ENCODE results near the gene DNAAF5. TPM values are rescaled to one million over a fixed set of nuclear protein-coding genes. Genes with fewer than 3 reads are reported as not detected.

Gene DNAAF5
- total and polyA plus RNA-seq, 2 of the 4 experiments (the other 2 are of a cell fraction): 12.4 to 32.6 TPM

DNA sequence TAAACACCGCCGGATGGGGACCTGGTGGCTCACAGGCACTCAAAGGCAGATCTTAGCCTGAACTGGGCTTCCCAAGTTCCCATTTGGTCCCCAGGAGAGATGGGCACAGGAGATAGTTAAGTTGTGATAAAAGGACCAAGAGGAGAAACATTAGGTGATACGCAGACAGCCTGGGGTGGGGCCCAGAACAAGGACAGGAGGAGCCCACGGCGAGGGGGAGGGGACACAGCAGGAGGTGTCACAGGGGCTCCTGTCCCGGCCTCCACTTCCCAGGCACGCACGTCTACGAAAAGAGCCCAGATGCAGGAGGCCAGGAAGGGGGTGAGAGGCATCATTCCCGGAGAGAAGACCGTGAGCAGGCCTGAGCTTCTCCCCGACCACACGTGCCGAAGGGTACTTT lies 16.3 kb upstream of the DNAAF5 start:
- Histone ChIP-seq H4K8ac (ENCODE audit: low read depth in 2 of 2, low read length in 2 of 2) (no peak overlapping the region), H4K5ac (ENCODE audit: low read depth, low read length) (no peak overlapping the region), H3K23ac (ENCODE audit: low read depth, low read length) (no peak overlapping the region), H3K9me1 (ENCODE audit: insufficient read depth, low read length) (no peaks in the 10 kb centered on the region; the same call in 1 of the 2 replicates), H2AK5ac (ENCODE audit: low read depth, low read length) (no peak overlapping the region), H3K27me3 (ENCODE audit: control insufficient read depth, insufficient read depth, low read length) (peaks cover 4% of the 10 kb centered on the region; the same call in 1 of the 2 replicates), H3K4me3 (ENCODE audit: insufficient read depth, low read depth, low read length) (no peak overlapping the region), H2BK20ac (ENCODE audit: low read depth, low read length) (no peak overlapping the region), H3K79me1 (ENCODE audit: low read depth in 1 of 2, low read length in 2 of 2) (no peaks in the 10 kb centered on the region), H3K9ac (ENCODE audit: low read depth, low read length) (no peak overlapping the region), H3K27ac (ENCODE audit: insufficient read depth, low read length) (no peak overlapping the region), H3K18ac (ENCODE audit: low read depth, low read length) (no peak overlapping the region), H2AK9ac (replicated peaks; ENCODE audit: low read depth, low read length, poor library complexity) (no peak overlapping the region), H3K14ac (replicated peaks; ENCODE audit: low read depth, low read length) (no peak overlapping the region), H3K4me1 (ENCODE audit: control insufficient read depth, insufficient read depth, low read length) (peaks cover 3% of the 10 kb centered on the region; the same call in 1 of the 2 replicates), H3K36me3 (ENCODE audit: control insufficient read depth, insufficient read depth, low read length) (0 out of 2 replicates have a peak, but pooled peaks cover 1% of the 10 kb centered on the region), H2BK15ac (ENCODE audit: low read depth, low read length) (no peak overlapping the region), H2BK120ac (ENCODE audit: low read depth, low read length) (no peak overlapping the region), H3K4me2 (ENCODE audit: low read depth, low read length) (no peak overlapping the region), H4K91ac (ENCODE audit: insufficient read depth, low read depth, low read length) (no peak overlapping the region), H4K20me1 (ENCODE audit: insufficient read depth, low read length) (peaks cover 5% of the 10 kb centered on the region; the same call in 1 of the 2 replicates), H2BK5ac (ENCODE audit: low read depth, low read length, poor library complexity, severe bottlenecking) (no peak overlapping the region), H3K9me3 (ENCODE audit: control insufficient read depth, insufficient read depth, low read length) (no peaks in the 10 kb centered on the region), H3K4ac (ENCODE audit: low read depth, low read length) (no peak overlapping the region), H3K56ac (ENCODE audit: extremely low read depth, insufficient read depth, low read length) (no peak overlapping the region), H2AFZ (replicated peaks; ENCODE audit: low read length, poor library complexity) (no peak overlapping the region)
- DNase-seq: no peak
- WGBS, 2 experiments (ENCODE audit: extremely low coverage in 2 of 2, insufficient read length in 1 of 2): 89% methylated on average over 9 of the region's 14 CpGs; no CpG with 5 or more reads in 1 of the 2 experiments
- ChIA-PET CTCF (no interaction called here), POLR2A (ENCODE audit: unreplicated experiment) (interaction anchor here (0.6 kb wide), 1 partner anchor 9 kb away, joined by 3 read pairs; no protein-coding TSS in a partner anchor)
- dilution Hi-C loops (cut with HindIII; ENCODE audit: low sequenced_read_pairs, unreplicated experiment): no loop called here
- in situ Hi-C loops (cut with MboI; ENCODE audit: low sequenced_read_pairs): no loop called here
- intact Hi-C loops (cut with micrococcal nuclease): no loop called here
- ATAC-seq (ENCODE audit: low read depth): no peak
- TF ChIP-seq FOS (IDR thresholded peaks at IDR 0.05; ENCODE audit: low read depth, low read length): no peak
- TF ChIP-seq POLR2A (IDR thresholded peaks at IDR 0.05; ENCODE audit: low read depth, low read length): no peak
- TF ChIP-seq CHD1 (IDR thresholded peaks at IDR 0.05; ENCODE audit: low read depth, low read length): no peak
- TF ChIP-seq RAD21 (IDR thresholded peaks at IDR 0.05; ENCODE audit: low read length): no peak
- no peak for TF ChIP-seq RFX5 (IDR thresholded peaks at IDR 0.05; ENCODE audit: low read depth, low read length)
- no peak for TF ChIP-seq MAZ (IDR thresholded peaks at IDR 0.05; ENCODE audit: borderline replicate concordance, low read depth, low read length)
- no peak for TF ChIP-seq RCOR1 (IDR thresholded peaks at IDR 0.05; ENCODE audit: insufficient replicate concordance, low read length)
- no peak for TF ChIP-seq CTCF (conservative IDR thresholded peaks at IDR 0.05; ENCODE audit: low read depth, low read length)
- TF ChIP-seq MAFK (IDR thresholded peaks at IDR 0.05; ENCODE audit: low read depth, low read length): no peak
- no peak for TF ChIP-seq MXI1 (IDR thresholded peaks at IDR 0.05; ENCODE audit: borderline replicate concordance, low read depth, low read length)
- BruUV-seq (replicated peaks): no TSS peak
